Loucy (cell line): Measurements from ENCODE around the gene ARVCF.

Experiments
- H2AFZ ChIP-seq: fragments of 200-600 bp; sonication (generic); 2 replicates; pipeline ENCODE4 v1.6.0; 2016; ENCODE audit warnings: antibody characterized with exemption, mild to moderate bottlenecking, low read length, moderate library complexity
- H3F3A ChIP-seq: fragments of 200-600 bp; 2 replicates; pipeline ENCODE4 v1.6.0; 2016; ENCODE audit warnings: antibody characterized with exemption, low read depth, mild to moderate bottlenecking
- H3K27me3 ChIP-seq: fragments of 200-600 bp; sonication (generic); 2 replicates; pipeline ENCODE4 v1.6.1; 2014; ENCODE audit warnings: low read length, mild to moderate bottlenecking; ENCODE audit not compliant: insufficient read depth, poor library complexity, severe bottlenecking
- H3K36me3 ChIP-seq: fragments of 200-600 bp; sonication (generic); 2 replicates; pipeline ENCODE4 v1.6.1; 2016; ENCODE audit warnings: low read length; ENCODE audit not compliant: insufficient read depth
- H3K4me1 ChIP-seq: fragments of 200-600 bp; sonication (generic); 2 replicates; pipeline ENCODE4 v1.5.1; 2014; ENCODE audit warnings: low read length, mild to moderate bottlenecking; ENCODE audit not compliant: insufficient read depth, poor library complexity, severe bottlenecking
- H3K4me2 ChIP-seq: fragments of 200-600 bp; sonication (generic); 2 replicates; pipeline ENCODE4 v1.6.0; 2014; ENCODE audit warnings: antibody characterized with exemption, low read length, low read depth, mild to moderate bottlenecking; ENCODE audit not compliant: poor library complexity, severe bottlenecking
- H3K4me3 ChIP-seq: fragments of 200-600 bp; sonication (generic); 2 replicates; pipeline ENCODE4 v1.5.1; 2014; ENCODE audit warnings: low read length, mild to moderate bottlenecking, mixed read lengths; ENCODE audit not compliant: poor library complexity, severe bottlenecking
- H3K79me2 ChIP-seq: fragments of 200-600 bp; sonication (generic); 2 replicates; pipeline ENCODE4 v1.6.1; 2014; ENCODE audit warnings: low read length; ENCODE audit not compliant: insufficient read depth
- H3K9ac ChIP-seq: fragments of 200-600 bp; sonication (generic); 2 replicates; pipeline ENCODE4 v1.6.0; 2014; ENCODE audit warnings: mild to moderate bottlenecking, low read depth, low read length, moderate library complexity; ENCODE audit not compliant: poor library complexity, severe bottlenecking
- H3K9me2 ChIP-seq: fragments of 200-600 bp; sonication (generic); replicated peaks from 2 replicates; pipeline ENCODE4 v1.6.1; 2016; ENCODE audit warnings: low read depth, low read length, mixed read lengths
- H3K9me3 ChIP-seq: fragments of 200-600 bp; sonication (generic); 2 replicates; pipeline ENCODE4 v1.6.1; 2014; ENCODE audit warnings: mild to moderate bottlenecking, antibody characterized with exemption, low read length, low read depth; ENCODE audit not compliant: insufficient read depth
- H4K20me1 ChIP-seq: fragments of 200-600 bp; sonication (generic); 2 replicates; pipeline ENCODE4 v1.6.0; 2014; ENCODE audit warnings: antibody characterized with exemption, low read length, mild to moderate bottlenecking; ENCODE audit not compliant: insufficient read depth, poor library complexity, severe bottlenecking
- CTCF ChIP-seq: fragments of 200-600 bp; sonication (generic); conservative IDR thresholded peaks from 2 replicates; pipeline ENCODE4 v1.5.1; 2014; ENCODE audit warnings: mild to moderate bottlenecking, antibody characterized with exemption, low read length
- EZH2phosphoT487 ChIP-seq: fragments of 200-600 bp; IDR thresholded peaks from 2 replicates; pipeline ENCODE4 v1.6.1; 2018; ENCODE audit warnings: antibody characterized with exemption, mild to moderate bottlenecking, moderate library complexity, borderline replicate concordance

Gene ARVCF

GRCh38 chr22:19978748-19979147 lies 37.9 kb downstream of the ARVCF start:
- no peaks in the 10 kb centered on the region for H3K79me2 ChIP-seq
- H3K27me3 ChIP-seq: no peaks in the 10 kb centered on the region

GRCh38 chr22:19977296-19978243 lies 39.1 kb downstream of the ARVCF start:
- Histone ChIP-seq H3K27me3 (no peaks in the 10 kb centered on the region), H3K36me3 (no peaks in the 10 kb centered on the region), H3K4me3 (no peak overlapping the region), H3K79me2 (no peaks in the 10 kb centered on the region), H4K20me1 (no peaks in the 10 kb centered on the region), H3K4me1 (peaks cover 26% of the 10 kb centered on the region), H3K4me2 (no peak overlapping the region), H3K9me3 (no peaks in the 10 kb centered on the region), H2AFZ (no peak overlapping the region), H3K9ac (no peak overlapping the region), H3K9me2 (no peaks in the 10 kb centered on the region), H3F3A (0 out of 2 replicates have a peak, but pooled peaks cover 5% of the 10 kb centered on the region)
- TF ChIP-seq CTCF: no peak
- TF ChIP-seq EZH2phosphoT487: no peak

More at GRCh38 chr22:19978748-19979147, 37.9 kb downstream of the ARVCF start:
- Histone ChIP-seq H2AFZ (no peak overlapping the region), H3K4me2 (no peak overlapping the region), H3F3A (0 out of 2 replicates have a peak, but pooled peaks cover 5% of the 10 kb centered on the region), H3K9me3 (no peaks in the 10 kb centered on the region), H3K4me3 (no peak overlapping the region), H3K9me2 (no peaks in the 10 kb centered on the region), H3K4me1 (peaks cover 25% of the 10 kb centered on the region), H3K9ac (no peak overlapping the region), H3K36me3 (no peaks in the 10 kb centered on the region), H4K20me1 (no peaks in the 10 kb centered on the region)
- no peak for TF ChIP-seq EZH2phosphoT487
- TF ChIP-seq CTCF: no peak

- Histone ChIP-seq H3K9me2 (no peaks in the 10 kb centered on the region), H3K79me2 (no peaks in the 10 kb centered on the region), H3K27me3 (no peaks in the 10 kb centered on the region), H3K9ac (no peak overlapping the region), H3K9me3 (no peaks in the 10 kb centered on the region), H3K4me1 (peaks cover 26% of the 10 kb centered on the region), H4K20me1 (no peaks in the 10 kb centered on the region), H3K4me3 (no peak overlapping the region), H3K4me2 (no peak overlapping the region), H2AFZ (no peak overlapping the region), H3K36me3 (no peaks in the 10 kb centered on the region), H3F3A (0 out of 2 replicates have a peak, but pooled peaks cover 5% of the 10 kb centered on the region)
- TF ChIP-seq EZH2phosphoT487: no peak
- TF ChIP-seq CTCF: no peak
These were observed 40.0 kb downstream of the ARVCF start for GRCh38 chr22:19976671-19977070.
